ENCODE data around the gene FAM53B. TPM values are rescaled to one million over a fixed set of nuclear protein-coding genes. Genes with fewer than 3 reads are reported as not detected.

FAM53B gene
- total RNA-seq, 1 experiment from 2014 or later = 9.8 TPM

- ChIA-PET CTCF (interaction anchor here (0.6 kb wide), 1 partner anchor 80 kb away, joined by 7 read pairs; no protein-coding TSS in a partner anchor), POLR2A (ENCODE audit: unreplicated experiment) (interaction anchor here (0.6 kb wide), 2 partner anchors 124 to 622 kb away, joined by 3 read pairs; no protein-coding TSS in a partner anchor)
- H3K27ac ChIP-seq = no peak overlapping the region
- no peak overlapping the region for H3K4me3 ChIP-seq
- no peaks in the 10 kb centered on the region for H3K79me2 ChIP-seq (ENCODE audit: low read depth)
- H3K36me3 ChIP-seq (ENCODE audit: low read depth) = no peaks in the 10 kb centered on the region
- peak in 1 of 2 experiments; percentile 32 for DNase-seq
- H3K9me3 ChIP-seq (ENCODE audit: insufficient read depth, low read depth) = no peaks in the 10 kb centered on the region
- no peaks in the 10 kb centered on the region for H4K20me1 ChIP-seq (ENCODE audit: insufficient read depth)
- H3F3A ChIP-seq (ENCODE audit: insufficient read depth, low read depth) = no peaks in the 10 kb centered on the region
- H3K4me2 ChIP-seq = no peak overlapping the region
- no peaks in the 10 kb centered on the region for H3K9me2 ChIP-seq (ENCODE audit: insufficient read depth)
- intact Hi-C loops (cut with micrococcal nuclease; ENCODE audit: unreplicated experiment) = no loop called here
- peaks cover 1% of the 10 kb centered on the region; the same call in 1 of the 2 replicates for H3K4me1 ChIP-seq (replicated peaks; ENCODE audit: insufficient read depth)
- no peak overlapping the region for H2AFZ ChIP-seq
- BruUV-seq (replicated peaks) = no TSS peak
- TF ChIP-seq CTCF (conservative IDR thresholded peaks at IDR 0.05) (no peak), EZH2 (IDR thresholded peaks at IDR 0.05; ENCODE audit: low read depth) (no peak)
- no peaks in the 10 kb centered on the region for H3K27me3 ChIP-seq (ENCODE audit: insufficient read depth, low read depth)
Observed at GRCh38 chr10:124619195-124619594, 125.0 kb downstream of the FAM53B start.

GRCh38 chr10:124618470-124619073, 125.6 kb downstream of the FAM53B start:
- BruUV-seq (replicated peaks) = no TSS peak
- H3K4me3 ChIP-seq = no peak overlapping the region
- intact Hi-C loops (cut with micrococcal nuclease; ENCODE audit: unreplicated experiment) = no loop called here
- H3K9me2 ChIP-seq (ENCODE audit: insufficient read depth) = no peaks in the 10 kb centered on the region
- CTCF ChIA-PET = interaction anchor here (0.6 kb wide), 1 partner anchor 79 kb away, joined by 7 read pairs; no protein-coding TSS in a partner anchor
- peaks cover 7% of the 10 kb centered on the region for H3K4me1 ChIP-seq (replicated peaks; ENCODE audit: insufficient read depth)
- no peaks in the 10 kb centered on the region for H3K36me3 ChIP-seq (ENCODE audit: low read depth)
- DNase-seq = no peak
- no peaks in the 10 kb centered on the region for H3K9me3 ChIP-seq (ENCODE audit: insufficient read depth, low read depth)
- H3F3A ChIP-seq (ENCODE audit: insufficient read depth, low read depth) = peaks cover 5% of the 10 kb centered on the region; the same call in 1 of the 2 replicates
- H4K20me1 ChIP-seq (ENCODE audit: insufficient read depth) = no peaks in the 10 kb centered on the region
- H2AFZ ChIP-seq = no peak overlapping the region
- TF ChIP-seq CTCF (conservative IDR thresholded peaks at IDR 0.05) (no peak), EZH2 (IDR thresholded peaks at IDR 0.05; ENCODE audit: low read depth) (no peak)
- no peaks in the 10 kb centered on the region for H3K79me2 ChIP-seq (ENCODE audit: low read depth)
- POLR2A ChIA-PET (ENCODE audit: unreplicated experiment) = interaction anchor here (0.6 kb wide), 1 partner anchor 621 kb away, joined by 3 read pairs; no protein-coding TSS in a partner anchor
- no peaks in the 10 kb centered on the region for H3K27me3 ChIP-seq (ENCODE audit: insufficient read depth, low read depth)
- H3K27ac ChIP-seq = no peak overlapping the region
- H3K4me2 ChIP-seq = no peak overlapping the region

GRCh38 chr10:124616836-124617130, 127.4 kb downstream of the FAM53B start:
- peaks cover 23% of the 10 kb centered on the region for H3K4me1 ChIP-seq (replicated peaks; ENCODE audit: insufficient read depth)
- no peak overlapping the region for H3K4me3 ChIP-seq
- H3K4me2 ChIP-seq = no peak overlapping the region
- H3K79me2 ChIP-seq (ENCODE audit: low read depth) = no peaks in the 10 kb centered on the region
- H3F3A ChIP-seq (ENCODE audit: insufficient read depth, low read depth) = peaks cover 7% of the 10 kb centered on the region; the same call in 1 of the 2 replicates
- no TSS peak for BruUV-seq (replicated peaks)
- TF ChIP-seq CTCF (conservative IDR thresholded peaks at IDR 0.05) (no peak), EZH2 (IDR thresholded peaks at IDR 0.05; ENCODE audit: low read depth) (no peak)
- no peaks in the 10 kb centered on the region for H4K20me1 ChIP-seq (ENCODE audit: insufficient read depth)
- H2AFZ ChIP-seq = no peak overlapping the region
- no peaks in the 10 kb centered on the region for H3K9me3 ChIP-seq (ENCODE audit: insufficient read depth, low read depth)
- H3K9me2 ChIP-seq (ENCODE audit: insufficient read depth) = no peaks in the 10 kb centered on the region
- H3K27me3 ChIP-seq (ENCODE audit: insufficient read depth, low read depth) = no peaks in the 10 kb centered on the region
- ChIA-PET CTCF (no interaction called here), POLR2A (ENCODE audit: unreplicated experiment) (no interaction called here)
- H3K27ac ChIP-seq = no peak overlapping the region
- DNase-seq = no peak
- intact Hi-C loops (cut with micrococcal nuclease; ENCODE audit: unreplicated experiment) = no loop called here
- no peaks in the 10 kb centered on the region for H3K36me3 ChIP-seq (ENCODE audit: low read depth)
